ENCODE measurements around the gene CD300E. TPM values are rescaled to one million over a fixed set of nuclear protein-coding genes. Genes with fewer than 3 reads are reported as not detected.
"Not testable (repeated sequence)": the region's sequence is repeated elsewhere in the genome, so short reads cannot be mapped to it uniquely, and the experiment has no call there.

CD300E gene
- total RNA-seq, 1 experiment from 2014 or later, result not detected

DNA sequence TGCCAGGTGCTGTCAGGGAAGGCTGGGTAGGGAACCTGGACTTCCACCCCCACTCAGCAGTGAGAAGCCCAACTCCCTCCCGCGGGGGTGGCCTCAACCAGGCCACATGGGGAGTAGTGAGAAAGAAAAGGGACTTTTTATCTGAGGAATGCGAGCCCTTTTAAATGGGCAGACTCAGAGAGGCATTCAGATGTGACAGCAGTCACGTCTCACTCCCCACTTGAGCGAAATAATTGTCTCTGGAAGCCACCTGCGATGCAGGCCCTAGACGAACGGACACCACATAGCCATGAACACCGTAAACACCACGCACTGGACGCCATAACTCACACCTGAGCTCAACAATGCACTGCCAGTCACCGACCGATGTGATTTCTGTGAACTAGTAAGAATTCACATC, 11.9 kb upstream of the CD300E start:
- H3K9me3 Mint-ChIP-seq (ENCODE audit: low read depth, unreplicated experiment), result no peaks in the 10 kb centered on the region
- CTCF ChIA-PET, result interaction anchor here (0.6 kb wide), 1 partner anchor 164 kb away, joined by 3 read pairs; no protein-coding TSS in a partner anchor
- TF ChIP-seq, protein P1, sequence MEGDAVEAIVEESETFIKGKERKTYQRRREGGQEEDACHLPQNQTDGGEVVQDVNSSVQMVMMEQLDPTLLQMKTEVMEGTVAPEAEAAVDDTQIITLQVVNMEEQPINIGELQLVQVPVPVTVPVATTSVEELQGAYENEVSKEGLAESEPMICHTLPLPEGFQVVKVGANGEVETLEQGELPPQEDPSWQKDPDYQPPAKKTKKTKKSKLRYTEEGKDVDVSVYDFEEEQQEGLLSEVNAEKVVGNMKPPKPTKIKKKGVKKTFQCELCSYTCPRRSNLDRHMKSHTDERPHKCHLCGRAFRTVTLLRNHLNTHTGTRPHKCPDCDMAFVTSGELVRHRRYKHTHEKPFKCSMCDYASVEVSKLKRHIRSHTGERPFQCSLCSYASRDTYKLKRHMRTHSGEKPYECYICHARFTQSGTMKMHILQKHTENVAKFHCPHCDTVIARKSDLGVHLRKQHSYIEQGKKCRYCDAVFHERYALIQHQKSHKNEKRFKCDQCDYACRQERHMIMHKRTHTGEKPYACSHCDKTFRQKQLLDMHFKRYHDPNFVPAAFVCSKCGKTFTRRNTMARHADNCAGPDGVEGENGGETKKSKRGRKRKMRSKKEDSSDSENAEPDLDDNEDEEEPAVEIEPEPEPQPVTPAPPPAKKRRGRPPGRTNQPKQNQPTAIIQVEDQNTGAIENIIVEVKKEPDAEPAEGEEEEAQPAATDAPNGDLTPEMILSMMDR (IDR thresholded peaks at IDR 0.05; ENCODE audit: unreplicated experiment), result no peak
- H3K27ac Mint-ChIP-seq (ENCODE audit: unreplicated experiment), result no peak overlapping the region
- intact Hi-C loops (cut with micrococcal nuclease; ENCODE audit: unreplicated experiment), result no loop called here
- no TSS peak for BruUV-seq (replicated peaks)
- no peaks in the 10 kb centered on the region for H3K36me3 Mint-ChIP-seq (ENCODE audit: insufficient read depth, unreplicated experiment)
- H3K4me3 Mint-ChIP-seq (ENCODE audit: low read depth, unreplicated experiment), result no peak overlapping the region
- no peaks in the 10 kb centered on the region for H3K4me1 Mint-ChIP-seq (ENCODE audit: low read depth, unreplicated experiment)
- DNase-seq, result no peak
- peaks cover 97% of the 10 kb centered on the region for H3K27me3 Mint-ChIP-seq (ENCODE audit: unreplicated experiment)

DNA sequence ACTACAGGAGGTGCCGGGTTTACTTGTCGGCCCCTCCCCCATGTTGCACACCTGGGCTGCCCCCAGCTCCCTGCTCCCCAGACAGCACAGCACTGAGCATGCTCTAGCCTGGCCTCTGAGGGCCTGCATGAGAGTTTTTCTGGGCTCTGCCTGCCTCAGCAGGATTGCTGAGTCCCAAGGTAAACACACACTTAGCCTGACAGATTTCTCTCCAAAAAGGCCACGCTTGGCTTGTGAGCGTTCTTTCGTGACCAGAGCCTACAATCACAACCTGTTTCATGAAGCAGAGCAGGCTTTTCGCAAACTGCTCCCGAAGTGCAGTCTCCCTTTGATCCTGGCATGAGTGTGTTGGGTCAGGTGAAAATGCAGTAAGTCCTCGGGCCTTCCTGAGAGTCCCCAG, 9.8 kb upstream of the CD300E start:
- Mint-ChIP-seq H3K9me3 (ENCODE audit: low read depth, unreplicated experiment) (no peaks in the 10 kb centered on the region), H3K27me3 (ENCODE audit: unreplicated experiment) (peaks cover 97% of the 10 kb centered on the region), H3K4me3 (ENCODE audit: low read depth, unreplicated experiment) (no peak overlapping the region), H3K36me3 (ENCODE audit: insufficient read depth, unreplicated experiment) (no peaks in the 10 kb centered on the region), H3K4me1 (ENCODE audit: low read depth, unreplicated experiment) (no peaks in the 10 kb centered on the region), H3K27ac (ENCODE audit: unreplicated experiment) (no peak overlapping the region)
- DNase-seq, result no peak
- CTCF ChIA-PET, result no interaction called here
- BruUV-seq (replicated peaks), result no TSS peak
- TF ChIP-seq, protein P1 (IDR thresholded peaks at IDR 0.05; ENCODE audit: unreplicated experiment), result no peak
- intact Hi-C loops (cut with micrococcal nuclease; ENCODE audit: unreplicated experiment), result no loop called here

DNA sequence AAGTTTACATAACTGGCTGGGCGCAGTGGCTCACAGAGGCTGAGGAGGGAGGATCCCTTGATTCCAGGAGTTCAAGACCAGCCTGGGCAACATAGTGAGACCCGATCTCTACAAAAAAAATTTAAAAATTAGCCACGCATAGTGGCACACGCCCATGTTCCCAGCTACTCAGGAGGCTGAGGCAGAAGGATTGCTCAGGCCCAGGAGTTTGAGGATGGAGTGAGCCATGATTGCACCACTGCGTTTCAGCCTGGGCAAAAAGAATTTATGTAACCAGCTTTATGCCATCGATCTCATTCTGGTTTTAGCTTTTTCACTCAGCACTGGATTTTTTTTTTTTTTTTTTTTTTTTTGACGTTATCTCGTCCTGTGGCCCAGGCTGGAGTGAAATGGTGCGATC, 9.1 kb upstream of the CD300E start:
- H3K27me3 Mint-ChIP-seq (ENCODE audit: unreplicated experiment), result peaks cover 97% of the 10 kb centered on the region
- no peak overlapping the region for H3K4me3 Mint-ChIP-seq (ENCODE audit: low read depth, unreplicated experiment)
- no peaks in the 10 kb centered on the region for H3K4me1 Mint-ChIP-seq (ENCODE audit: low read depth, unreplicated experiment)
- no peak overlapping the region for H3K27ac Mint-ChIP-seq (ENCODE audit: unreplicated experiment)
- no TSS peak for BruUV-seq (replicated peaks)
- no peaks in the 10 kb centered on the region for H3K36me3 Mint-ChIP-seq (ENCODE audit: insufficient read depth, unreplicated experiment)
- H3K9me3 Mint-ChIP-seq (ENCODE audit: low read depth, unreplicated experiment), result no peaks in the 10 kb centered on the region
- DNase-seq, result no peak
- intact Hi-C loops (cut with micrococcal nuclease; ENCODE audit: unreplicated experiment), result no loop called here
- CTCF ChIA-PET, result interaction anchor here (0.7 kb wide), 1 partner anchor 13 kb away, joined by 4 read pairs; no protein-coding TSS in a partner anchor
- TF ChIP-seq, protein P1 (IDR thresholded peaks at IDR 0.05; ENCODE audit: unreplicated experiment), result no peak

DNA sequence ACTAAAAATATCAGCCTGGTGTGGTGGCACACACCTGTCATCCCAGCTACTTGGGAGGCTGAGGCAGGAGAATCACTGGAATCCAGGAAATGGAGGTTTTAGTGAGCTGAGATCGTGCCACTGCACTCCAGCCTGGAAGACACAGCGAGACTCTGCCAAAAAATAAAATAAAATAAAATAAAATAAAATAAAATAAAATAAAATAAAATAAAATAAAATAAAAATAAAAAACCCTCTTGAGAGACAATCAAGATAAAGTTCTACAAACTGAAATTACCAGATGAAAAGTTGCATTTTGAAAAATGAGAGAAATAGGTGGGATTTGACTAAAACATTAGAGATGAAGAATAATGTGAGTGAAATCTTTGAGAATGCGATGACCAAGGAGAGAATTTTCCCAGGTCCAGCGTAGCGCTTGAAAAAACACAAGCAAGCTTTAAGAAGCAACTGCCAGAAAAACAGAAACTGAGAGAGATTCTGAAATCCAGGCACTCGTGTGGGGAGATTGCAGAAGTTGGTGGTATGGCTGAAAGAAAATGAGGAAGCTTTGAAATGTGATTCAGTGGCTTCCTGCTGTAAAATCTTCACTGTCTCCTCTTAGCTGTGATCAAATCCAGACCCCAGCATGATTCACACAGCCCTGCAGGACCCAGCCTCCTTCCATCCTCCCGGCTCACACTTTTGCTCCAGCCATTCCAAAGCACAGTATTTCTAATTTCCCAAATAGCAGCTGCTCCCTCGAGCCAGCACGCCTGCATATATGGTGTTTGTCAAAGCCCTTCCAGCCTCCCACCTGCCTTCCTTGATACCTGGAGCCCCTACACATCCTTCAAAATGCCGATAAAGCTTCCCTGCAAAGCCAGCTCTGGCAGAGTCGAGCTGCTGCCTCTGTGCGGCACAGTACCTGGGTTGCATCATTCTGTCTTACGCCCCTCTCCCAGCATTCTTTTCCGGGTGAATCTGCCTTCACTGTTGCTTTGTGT, 8.2 kb upstream of the CD300E start:
- intact Hi-C loops (cut with micrococcal nuclease; ENCODE audit: unreplicated experiment), result no loop called here
- BruUV-seq (replicated peaks), result no TSS peak
- Mint-ChIP-seq H3K27ac (ENCODE audit: unreplicated experiment) (no peak overlapping the region), H3K36me3 (ENCODE audit: insufficient read depth, unreplicated experiment) (no peaks in the 10 kb centered on the region), H3K4me1 (ENCODE audit: low read depth, unreplicated experiment) (no peaks in the 10 kb centered on the region), H3K27me3 (ENCODE audit: unreplicated experiment) (peaks cover 97% of the 10 kb centered on the region), H3K9me3 (ENCODE audit: low read depth, unreplicated experiment) (no peaks in the 10 kb centered on the region), H3K4me3 (ENCODE audit: low read depth, unreplicated experiment) (no peak overlapping the region)
- TF ChIP-seq, protein P1 (IDR thresholded peaks at IDR 0.05; ENCODE audit: unreplicated experiment), result no peak
- CTCF ChIA-PET, result interaction anchor here (0.7 kb wide), 1 partner anchor 14 kb away, joined by 4 read pairs; no protein-coding TSS in a partner anchor
- DNase-seq, result no peak

DNA sequence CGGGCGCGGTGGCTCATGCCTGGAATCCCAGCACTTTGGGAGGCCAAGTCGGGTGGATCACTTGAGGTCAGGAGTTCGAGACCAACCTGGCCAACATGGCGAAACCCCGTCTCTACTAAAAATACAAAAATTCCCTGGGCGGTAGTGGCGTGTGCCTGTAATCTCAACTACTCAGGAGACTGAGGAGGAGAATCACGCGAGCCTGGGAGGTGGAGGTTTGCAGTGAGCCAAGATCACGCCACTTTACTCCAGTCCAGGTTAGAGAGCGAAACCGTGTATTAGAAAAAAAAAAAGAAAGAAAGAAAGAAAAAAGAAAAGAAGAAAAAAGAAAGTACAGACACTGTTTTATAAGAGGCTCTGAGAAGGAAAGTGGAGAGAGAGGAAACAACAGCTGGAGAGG, 6.7 kb upstream of the CD300E start:
- peaks cover 97% of the 10 kb centered on the region for H3K27me3 Mint-ChIP-seq (ENCODE audit: unreplicated experiment)
- H3K27ac Mint-ChIP-seq (ENCODE audit: unreplicated experiment); H3K9me3 Mint-ChIP-seq (ENCODE audit: low read depth, unreplicated experiment); CTCF ChIA-PET; intact Hi-C loops (cut with micrococcal nuclease; ENCODE audit: unreplicated experiment); BruUV-seq (replicated peaks); DNase-seq; H3K4me3 Mint-ChIP-seq (ENCODE audit: low read depth, unreplicated experiment); H3K36me3 Mint-ChIP-seq (ENCODE audit: insufficient read depth, unreplicated experiment); H3K4me1 Mint-ChIP-seq (ENCODE audit: low read depth, unreplicated experiment): not testable (repeated sequence)
